SU-DHL-6 (cell line): ENCODE results near the gene UQCC2.

Source experiments
- CTCF ChIP-seq: fragments of 200-600 bp; sonication (generic); IDR thresholded peaks from one replicate; pipeline ENCODE4 v1.5.1; 2017; ENCODE audit warnings: antibody characterized with exemption, mild to moderate bottlenecking, low read length, moderate library complexity; ENCODE audit not compliant: insufficient read depth, poor library complexity, severe bottlenecking
- EZH2phosphoT487 ChIP-seq: fragments of 200-600 bp; sonication (generic), shearing (Covaris generic); conservative IDR thresholded peaks from 2 replicates; pipeline ENCODE4 v1.6.1; 2018; ENCODE audit warnings: mild to moderate bottlenecking, antibody characterized with exemption, low read length, moderate library complexity, mixed read lengths

DNA sequence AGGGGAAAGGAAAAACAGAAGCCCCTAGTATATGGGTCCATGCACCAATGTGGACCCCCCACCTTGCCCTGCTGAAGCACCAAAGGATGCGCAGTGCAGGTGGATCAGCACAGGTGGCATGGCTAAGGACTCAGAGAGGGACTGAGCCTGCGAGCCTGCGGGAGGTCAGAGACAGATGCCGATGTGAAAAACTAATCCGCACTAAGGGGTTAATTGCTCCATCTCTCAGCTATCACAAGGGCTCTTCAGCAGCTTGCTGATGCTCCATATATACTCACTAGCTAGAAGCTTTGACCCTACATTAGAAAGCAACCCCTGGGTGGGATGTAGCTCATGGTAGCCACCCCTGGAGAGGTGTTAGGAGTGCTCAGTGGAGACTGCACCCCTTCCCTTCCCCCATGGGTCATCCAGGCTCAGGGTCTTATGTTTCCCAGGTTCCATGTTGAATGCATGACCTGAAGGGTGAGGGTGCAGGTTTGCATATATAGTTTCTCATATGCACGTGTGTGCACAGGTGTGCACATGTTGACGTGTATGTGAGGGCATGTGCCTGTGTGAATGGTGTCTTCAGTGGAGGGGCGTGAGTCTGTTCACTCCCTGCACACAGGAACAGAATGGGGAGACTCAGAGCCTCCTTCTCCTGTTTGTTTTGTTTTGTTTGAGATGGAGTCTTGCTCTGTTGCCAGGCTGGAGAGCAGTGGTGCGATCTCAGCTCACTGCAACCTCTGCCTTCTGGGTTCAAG lies 48.6 kb upstream of the UQCC2 start:
- TF ChIP-seq CTCF (no peak), EZH2phosphoT487 (no peak)
